ENCODE measurements around the gene KIF25.

DNA sequence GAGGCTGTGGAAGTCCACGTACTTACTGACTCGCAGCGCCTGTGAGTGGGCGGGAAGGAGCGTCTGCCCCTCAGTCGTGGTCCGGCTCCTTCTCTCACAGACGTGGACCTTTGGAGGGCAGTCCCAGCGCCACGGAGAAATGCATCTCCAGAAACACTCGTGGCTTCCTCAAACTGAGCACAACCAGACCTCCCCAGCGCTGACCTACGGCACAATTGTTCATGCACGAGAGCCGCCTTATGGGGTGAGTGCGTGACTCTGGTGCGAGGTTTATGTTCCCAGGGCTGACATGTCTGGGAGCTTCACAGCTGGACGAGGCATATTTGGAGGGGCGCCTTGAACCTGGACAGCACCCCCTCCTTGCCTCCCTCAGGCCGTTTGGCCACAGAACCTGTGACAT, 51.8 kb downstream of the KIF25 start:
- TF ChIP-seq POLR2A (IDR thresholded peaks at IDR 0.05) = no peak
- TF ChIP-seq CTCF (IDR thresholded peaks at IDR 0.05) = no peak
